Ascending aorta (tissue), 2 donors: Measurements from ENCODE around the gene KNSTRN. TPM values are rescaled to one million over a fixed set of nuclear protein-coding genes. Genes with fewer than 3 reads are reported as not detected.

Source experiments
- DNase-seq, 2 donors: peaks; one replicate each; pipeline ENCODE4 v3.0.0-alpha.2; 2019; ENCODE audit warnings: low spot score in 2 of 2
- H3K27ac ChIP-seq, 2 donors: fragments of 200-600 bp; sonication (generic); one replicate each; pipeline ENCODE4 v1.5.1; 2016 to 2017; ENCODE audit warnings: mild to moderate bottlenecking in 1 of 2
- H3K27me3 ChIP-seq: fragments of 200-600 bp; sonication (generic); one replicate; pipeline ENCODE4 v1.5.1; 2017
- H3K36me3 ChIP-seq, 2 donors: fragments of 200-600 bp; sonication (generic); one replicate each; pipeline ENCODE4 v1.5.1; 2016
- H3K4me1 ChIP-seq, 2 donors: fragments of 200-600 bp; sonication (generic); one replicate each; pipeline ENCODE4 v1.5.1; 2016 to 2017; ENCODE audit warnings: mild to moderate bottlenecking in 1 of 2
- H3K4me3 ChIP-seq, 2 donors: fragments of 200-600 bp; sonication (generic); one replicate each; pipeline ENCODE4 v1.5.1; 2016 to 2017; ENCODE audit warnings: mild to moderate bottlenecking in 1 of 2
- H3K9me3 ChIP-seq, 2 donors: fragments of 200-600 bp; sonication (generic); one replicate each; pipeline ENCODE4 v1.5.1; 2016
- CTCF ChIP-seq, 3 experiments: fragments of 200-600 bp in 2 of 3; fragments of 450-650 bp in 1 of 3; sonication (generic) in 2 of 3; IDR thresholded peaks; one replicate each; pipeline ENCODE4 v1.5.1; 2016 to 2019; ENCODE audit warnings: antibody characterized with exemption in 3 of 3, mild to moderate bottlenecking in 1 of 3, moderate library complexity in 1 of 3
- intact Hi-C: fragments of 100-400 bp; cut with DNase I; formaldehyde crosslinking; loops from one replicate; pipeline ENCODE4 v1.15.1; 2023
- total RNA-seq: library from RNA; depleted of rRNA; stranded (reverse); fragments of >200 nt; gene quantifications from one replicate; pipeline ENCODE4 v1.1.0, GENCODE V29; 2016

Gene KNSTRN
- total RNA-seq, 1 donor from 2014 or later, result 5.1 TPM

DNA sequence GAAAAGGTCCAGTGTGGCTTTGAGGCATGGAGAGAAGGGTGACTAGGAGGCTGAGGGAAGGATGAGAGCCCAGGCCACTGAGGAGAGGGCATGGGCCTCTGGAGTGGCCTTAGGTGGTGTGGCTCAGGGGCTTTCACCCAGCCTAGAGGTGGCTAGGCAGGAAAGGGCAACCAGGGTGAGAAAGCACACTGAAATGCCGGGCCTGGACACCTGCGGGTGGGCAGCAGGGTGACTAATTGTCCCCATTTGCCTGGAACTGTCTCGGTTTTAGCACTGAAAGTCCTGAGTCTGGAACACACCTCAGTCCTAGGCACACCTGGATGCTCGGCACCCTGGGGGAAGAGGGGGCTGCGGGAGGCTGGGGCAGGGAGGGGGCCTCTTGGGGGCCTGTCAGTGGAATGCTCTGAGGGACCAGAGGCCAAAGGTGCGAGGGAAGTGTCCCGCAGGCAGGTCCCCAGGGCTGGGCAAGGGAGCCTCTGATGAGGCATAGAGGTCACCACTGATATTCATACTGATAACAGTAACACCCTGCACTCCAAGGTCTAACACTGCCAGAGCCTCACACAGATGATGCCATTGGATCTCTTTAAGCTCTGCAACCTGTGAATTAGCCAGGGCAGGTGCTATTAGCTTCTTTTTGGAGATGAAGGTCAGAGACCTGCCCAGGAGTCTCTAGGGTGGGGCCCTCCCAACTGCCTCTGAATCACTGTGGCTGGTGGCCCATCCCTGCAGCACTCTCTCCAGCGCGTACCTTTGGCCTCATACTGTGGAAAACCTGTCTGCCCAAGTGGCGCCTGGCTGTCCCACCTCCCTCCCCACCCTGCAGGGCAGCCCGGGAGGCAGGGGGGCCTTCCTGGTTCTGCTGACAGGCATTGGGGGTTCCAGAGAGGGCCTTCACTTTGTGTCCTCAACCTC, 34.7 kb upstream of the KNSTRN start:
- no peak for DNase-seq
- no peak for TF ChIP-seq CTCF (IDR thresholded peaks at IDR 0.05)
- H3K27me3 ChIP-seq, result no peaks in the 10 kb centered on the region
- intact Hi-C loops, result no loop called here
- H3K27ac ChIP-seq, result no peak overlapping the region
- H3K4me1 ChIP-seq, result peaks cover 4 to 16% of the 10 kb centered on the region in 2 donors
- no peak overlapping the region for H3K4me3 ChIP-seq
- no peaks in the 10 kb centered on the region for H3K36me3 ChIP-seq
- H3K9me3 ChIP-seq, result no peaks in the 10 kb centered on the region

DNA sequence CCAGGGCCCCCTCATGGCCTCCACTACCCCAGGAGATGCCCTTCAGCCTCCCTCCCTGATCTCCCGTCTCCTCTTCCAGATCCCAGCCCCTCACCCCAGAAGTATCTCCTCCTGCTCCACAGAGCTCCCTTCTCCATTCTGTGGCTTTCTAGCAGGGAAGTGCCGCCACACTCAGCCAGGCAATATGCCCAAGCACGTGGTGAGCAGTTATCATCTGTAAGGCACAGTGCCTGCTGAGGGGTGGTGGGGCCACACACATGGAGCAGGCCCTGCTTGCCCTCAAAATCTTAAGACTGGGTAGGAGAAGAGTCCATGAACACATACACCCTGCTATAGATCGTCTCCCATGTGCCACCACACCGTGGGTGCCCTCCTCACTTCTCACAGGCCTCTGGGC, 34.0 kb upstream of the KNSTRN start:
- intact Hi-C loops, result no loop called here
- no peak for DNase-seq
- Histone ChIP-seq H3K36me3 (no peaks in the 10 kb centered on the region), H3K27me3 (no peaks in the 10 kb centered on the region), H3K27ac (no peak overlapping the region), H3K4me1 (peaks cover 0 to 10% of the 10 kb centered on the region in 2 donors), H3K9me3 (no peaks in the 10 kb centered on the region), H3K4me3 (no peak overlapping the region)
- no peak for TF ChIP-seq CTCF (IDR thresholded peaks at IDR 0.05)

DNA sequence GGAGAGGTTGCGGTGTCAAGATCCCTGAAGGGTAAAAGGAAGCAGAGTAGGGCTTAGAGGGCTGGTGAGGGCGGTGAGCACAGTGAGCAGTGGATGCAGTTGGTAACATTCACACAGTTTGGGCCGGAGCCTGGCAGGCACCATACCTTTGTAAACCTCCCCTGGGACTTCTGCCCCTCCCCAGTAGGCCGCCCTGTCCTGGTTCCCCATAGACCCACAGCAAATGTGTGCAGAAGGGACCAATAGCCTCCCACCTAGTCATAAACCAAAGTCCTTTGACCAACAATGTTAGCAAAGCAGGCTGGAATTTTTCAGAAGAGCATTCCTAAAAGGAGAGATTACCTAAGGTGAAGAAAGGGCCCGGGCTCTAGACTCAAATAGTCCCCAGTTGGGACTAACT, 33.4 kb upstream of the KNSTRN start:
- TF ChIP-seq CTCF (IDR thresholded peaks at IDR 0.05), result no peak
- Histone ChIP-seq H3K4me1 (peaks cover 0 to 3% of the 10 kb centered on the region in 2 donors), H3K4me3 (no peak overlapping the region), H3K27ac (no peak overlapping the region), H3K36me3 (no peaks in the 10 kb centered on the region), H3K27me3 (no peaks in the 10 kb centered on the region), H3K9me3 (no peaks in the 10 kb centered on the region)
- no peak for DNase-seq
- intact Hi-C loops, result no loop called here

DNA sequence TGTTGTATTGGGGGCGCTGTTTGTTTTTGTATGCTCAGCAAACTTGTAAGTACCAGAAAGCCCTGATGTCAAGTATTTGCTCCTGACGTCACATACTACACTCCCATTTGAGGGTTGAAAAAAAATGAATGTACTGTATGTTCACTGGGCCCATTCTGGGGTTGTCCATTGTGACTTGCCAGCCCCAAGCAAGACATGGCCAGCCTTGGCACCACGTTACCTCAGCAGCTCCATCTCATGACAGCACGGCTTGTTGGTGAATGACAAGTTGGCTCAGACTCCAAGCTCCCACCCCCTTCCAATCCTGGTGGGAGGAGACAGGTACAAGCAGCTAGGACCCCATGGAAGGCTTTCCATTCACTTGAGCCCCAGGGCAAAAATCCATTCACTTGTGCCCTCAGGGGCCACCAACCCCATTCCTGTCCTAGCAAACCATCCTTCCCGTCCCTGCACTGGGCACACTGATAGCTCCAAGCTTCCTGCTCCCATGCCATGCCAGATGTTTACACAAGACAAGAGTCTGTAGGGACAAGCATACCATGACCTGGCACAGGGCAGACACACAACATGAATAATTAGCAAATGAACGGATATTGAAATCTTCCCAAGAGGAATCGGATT, 30.1 kb upstream of the KNSTRN start:
- intact Hi-C loops, result no loop called here
- Histone ChIP-seq H3K27me3 (no peaks in the 10 kb centered on the region), H3K27ac (no peak overlapping the region), H3K36me3 (no peaks in the 10 kb centered on the region), H3K4me1 (peaks cover 0 to under 1% of the 10 kb centered on the region in 2 donors), H3K4me3 (no peak overlapping the region), H3K9me3 (no peaks in the 10 kb centered on the region)
- no peak for DNase-seq
- no peak for TF ChIP-seq CTCF (IDR thresholded peaks at IDR 0.05)

DNA sequence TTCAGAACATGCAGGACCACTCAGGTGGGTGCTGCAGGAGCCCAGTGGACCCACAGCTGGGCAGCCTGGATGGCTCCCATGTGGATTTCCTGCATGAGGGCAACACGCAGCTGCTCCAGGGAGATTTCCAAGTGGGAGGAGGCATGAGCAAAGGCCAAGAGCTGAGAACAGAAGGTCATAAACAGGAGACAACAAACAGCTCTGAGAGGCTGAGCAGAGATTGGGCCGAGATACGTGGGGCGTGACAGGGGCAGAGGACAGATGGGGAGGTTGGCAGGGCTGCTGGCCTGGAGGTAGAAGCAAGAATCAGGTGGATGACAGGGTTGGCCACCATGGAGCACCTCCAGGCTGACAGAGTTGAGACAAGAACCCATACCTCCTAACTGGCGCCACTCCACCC, 28.8 kb upstream of the KNSTRN start:
- Histone ChIP-seq H3K27me3 (no peaks in the 10 kb centered on the region), H3K4me1 (peaks cover 7 to 9% of the 10 kb centered on the region in 2 donors), H3K9me3 (no peaks in the 10 kb centered on the region), H3K4me3 (no peak overlapping the region), H3K27ac (no peak overlapping the region), H3K36me3 (no peaks in the 10 kb centered on the region)
- no peak for DNase-seq
- no peak for TF ChIP-seq CTCF (IDR thresholded peaks at IDR 0.05)
- intact Hi-C loops, result no loop called here
